WTC11 (cell line): Measurements from ENCODE around the gene CARS1. TPM values are rescaled to one million over a fixed set of nuclear protein-coding genes. Genes with fewer than 3 reads are reported as not detected.

Experiments
- total RNA-seq: library from RNA; stranded (reverse); gene quantifications from 3 replicates; pipeline ENCODE4 v1.2.3, GENCODE V29; 2021

CARS1 gene
- total RNA-seq, 1 experiment from 2014 or later: 92.0 TPM

Other genes with a start within 250 kb of the CARS1 start
- 25.0 to 35.0 TPM (median 32.4 TPM) in 3 replicates for gene CDKN1C, start 171.6 kb downstream of the CARS1 start, total RNA-seq
- gene PHLDA2, start 128.0 kb downstream of the CARS1 start, total RNA-seq: 9.4 to 11.0 TPM (median 9.6 TPM) in 3 replicates
- 160 to 189 TPM (median 181 TPM) in 3 replicates for gene NAP1L4, start 65.1 kb downstream of the CARS1 start, total RNA-seq
- 13.1 to 17.7 TPM (median 14.8 TPM) in 3 replicates for gene OSBPL5, start 107.9 kb upstream of the CARS1 start, total RNA-seq
- gene MRGPRG, start 161.4 kb upstream of the CARS1 start, total RNA-seq: not detected in 3 replicates
- gene MRGPRE, start 175.0 kb upstream of the CARS1 start, total RNA-seq: not detected in 3 replicates